K562 (cell line): ENCODE data around the gene GATA1. TPM values are rescaled to one million over a fixed set of nuclear protein-coding genes. Genes with fewer than 3 reads are reported as not detected.
A peak's percentile ranks its signal among the peaks of the same experiment; 100 is the strongest.

ENCODE experiments used
- ATAC-seq: fragments of 200-7000 bp; cut with Tn5 transposase; 3 replicates; pipeline ENCODE4 v1.9.1; 2020; ENCODE audit warnings: moderate library complexity
- BruUV-seq: library from RNA; stranded (reverse); fragments of 400-500 nt; replicated peaks from 2 replicates; lab custom pipeline; 2021; lab: Mats Ljungman, UMichigan
- CTCF ChIA-PET: fragments of 300-600 bp; formaldehyde crosslinking; extraction: SDS; loops from one replicate; lab custom pipeline; 2021; ENCODE audit warnings: low intra/inter-chr PET ratio; lab: Yijun Ruan, JAX
- POLR2A ChIA-PET: fragments of 300-600, 350-650 bp; sonication (Branson Sonifier 250); formaldehyde crosslinking; extraction: SDS; loops from one replicate; lab custom pipeline; 2021; ENCODE audit warnings: antibody characterized with exemption, inconsistent platforms; lab: Yijun Ruan, JAX
- DNase-seq, 4 experiments: peaks; one replicate each; pipeline versions ENCODE4 v3.0.0 to v3.0.0-alpha.2; 2011 to 2018; ENCODE audit warnings: low spot score in 3 of 4, mixed read lengths in 3 of 4; ENCODE audit errors: extremely low read depth in 1 of 4
- FAIRE-seq: peaks from 2 replicates; lab custom pipeline; 2011; peaks lifted over from hg19 to GRCh38; lab: Jason Lieb, UNC
- H2AFZ ChIP-seq: 2 replicates; pipeline ENCODE4 v1.6.0; 2011; ENCODE audit warnings: low read depth, low read length, control low read depth, inconsistent platforms
- H3K27ac ChIP-seq: fragments of 200-600 bp; 3 replicates; pipeline ENCODE4 v1.8.0; 2011; ENCODE audit warnings: low read depth, mild to moderate bottlenecking, control low read depth, inconsistent platforms, low read length, moderate library complexity, mixed read lengths; ENCODE audit errors: extremely low read depth
- H3K27me3 ChIP-seq, 2 experiments: fragments of 300-600 bp in 1 of 2; 2 replicates in 1 of 2; 3 replicates in 1 of 2; pipeline versions ENCODE4 v1.6.0 to v1.8.0; 2011; ENCODE audit warnings: inconsistent platforms in 2 of 2, low read length in 2 of 2, mild to moderate bottlenecking in 1 of 2, mixed read lengths in 1 of 2, moderate library complexity in 1 of 2; ENCODE audit not compliant: control insufficient read depth in 2 of 2, insufficient read depth in 2 of 2
- H3K36me3 ChIP-seq: fragments of 300-600 bp; 3 replicates; pipeline ENCODE4 v1.8.0; 2011; ENCODE audit warnings: mild to moderate bottlenecking, low read length, inconsistent platforms; ENCODE audit not compliant: control insufficient read depth, insufficient read depth
- H3K4me1 ChIP-seq, 2 experiments: fragments of 200-600 bp in 1 of 2; replicated peaks in 1 of 2; 2 replicates in 1 of 2; 3 replicates in 1 of 2; pipeline versions ENCODE4 v1.5.1 to v1.8.0; 2011; ENCODE audit warnings: inconsistent platforms in 2 of 2, low read length in 2 of 2, mild to moderate bottlenecking in 1 of 2, mixed read lengths in 1 of 2, moderate library complexity in 1 of 2; ENCODE audit not compliant: control insufficient read depth in 2 of 2, insufficient read depth in 2 of 2
- H3K4me2 ChIP-seq: 2 replicates; pipeline ENCODE4 v1.6.1; 2011; ENCODE audit warnings: low read length, control low read depth, inconsistent platforms, mixed read lengths; ENCODE audit not compliant: insufficient read depth
- H3K4me3 ChIP-seq: fragments of 200-600 bp; sonication (generic), shearing (Covaris generic); 2 replicates; pipeline ENCODE4 v1.5.1; 2016; ENCODE audit warnings: control low read depth, inconsistent platforms
- H3K79me2 ChIP-seq: fragments of 200-600 bp; 3 replicates; pipeline ENCODE4 v1.8.0; 2011; ENCODE audit warnings: low read length, inconsistent platforms; ENCODE audit not compliant: control insufficient read depth, insufficient read depth
- H3K9ac ChIP-seq, 2 experiments: 2 replicates each; pipeline versions ENCODE4 v1.6.0 to v1.6.1; 2011; ENCODE audit warnings: low read depth in 2 of 2, low read length in 2 of 2, control low read depth in 1 of 2, inconsistent platforms in 1 of 2, mild to moderate bottlenecking in 1 of 2, mixed read lengths in 1 of 2; ENCODE audit not compliant: insufficient read depth in 1 of 2
- H3K9me1 ChIP-seq: one replicate; pipeline ENCODE4 v1.6.0; 2011; ENCODE audit warnings: inconsistent platforms, mild to moderate bottlenecking, low read length, moderate library complexity; ENCODE audit not compliant: control insufficient read depth, insufficient read depth
- H3K9me3 ChIP-seq: replicated peaks from 2 replicates; pipeline ENCODE4 v1.5.1; 2011; ENCODE audit warnings: low read depth, low read length, inconsistent platforms; ENCODE audit not compliant: control insufficient read depth, insufficient read depth
- H4K20me1 ChIP-seq: replicated peaks from 2 replicates; pipeline ENCODE4 v1.6.1; 2011; ENCODE audit warnings: low read length, inconsistent platforms, mixed read lengths; ENCODE audit not compliant: control insufficient read depth, insufficient read depth
- BHLHE40 ChIP-seq: IDR thresholded peaks from 2 replicates; pipeline ENCODE4 v1.6.1; 2011; ENCODE audit warnings: low read length, improper control_type of control experiment
- CGGBP1 ChIP-seq: fragments of 250-450 bp; sonication (Bioruptor Pico); IDR thresholded peaks from 2 replicates; pipeline ENCODE4 v1.9.0; 2021; ENCODE audit warnings: mild to moderate bottlenecking
- ELF2 ChIP-seq: fragments of 250-450 bp; sonication (Bioruptor Pico); IDR thresholded peaks from 2 replicates; pipeline ENCODE4 v1.5.0; 2021; ENCODE audit warnings: mild to moderate bottlenecking
- GATAD2A ChIP-seq: fragments of 450-650 bp; IDR thresholded peaks from 2 replicates; pipeline ENCODE4 v1.6.1; 2017
- GTF2E2 ChIP-seq: fragments of 200-800 bp; sonication (Bioruptor generic); IDR thresholded peaks from 2 replicates; pipeline ENCODE4 v1.6.1; 2016; ENCODE audit warnings: missing genetic modification characterization, missing compliant biosample characterization
- HMG20B ChIP-seq: fragments of 250-450 bp; sonication (Bioruptor Pico); IDR thresholded peaks from 2 replicates; pipeline ENCODE4 v1.5.0; 2021; ENCODE audit warnings: mild to moderate bottlenecking
- KHSRP ChIP-seq: fragments of 450-650 bp; IDR thresholded peaks from 2 replicates; pipeline ENCODE4 v1.6.1; 2017
- KLF16 ChIP-seq: IDR thresholded peaks from 2 replicates; pipeline ENCODE4 v1.6.1; 2016; ENCODE audit warnings: antibody characterized with exemption
- NFYB ChIP-seq: IDR thresholded peaks from 2 replicates; pipeline ENCODE4 v1.6.1; 2011; ENCODE audit warnings: mild to moderate bottlenecking, moderate library complexity; ENCODE audit not compliant: insufficient read length; ENCODE audit errors: extremely low read depth
- NRF1 ChIP-seq, 2 experiments: fragments of 450-650 bp; IDR thresholded peaks in 1 of 2; conservative IDR thresholded peaks in 1 of 2; 2 replicates each; pipeline ENCODE4 v1.6.1; 2014; ENCODE audit warnings: mild to moderate bottlenecking in 2 of 2
- POLR2G ChIP-seq: fragments of 200-400 bp; formaldehyde crosslinking; IDR thresholded peaks from 2 replicates; pipeline ENCODE4 v1.6.1; 2017; ENCODE audit warnings: low read depth, mild to moderate bottlenecking, antibody characterized with exemption, low read length, moderate library complexity
- POU5F1 ChIP-seq: fragments of 150-350 bp; IDR thresholded peaks from 2 replicates; pipeline ENCODE4 v1.6.1; 2014; ENCODE audit warnings: borderline replicate concordance, low read length, low read depth, mild to moderate bottlenecking; ENCODE audit not compliant: partially characterized antibody
- RBFOX2 ChIP-seq: fragments of 200-400 bp; formaldehyde crosslinking; IDR thresholded peaks from 2 replicates; pipeline ENCODE4 v1.6.1; 2017; ENCODE audit warnings: low read depth, mild to moderate bottlenecking, low read length, moderate library complexity
- RBM25 ChIP-seq: fragments of 200-400 bp; formaldehyde crosslinking; IDR thresholded peaks from 2 replicates; pipeline ENCODE4 v1.6.1; 2018; ENCODE audit warnings: low read length, low read depth, moderate library complexity; ENCODE audit not compliant: severe bottlenecking
- SRSF1 ChIP-seq: fragments of 200-400 bp; formaldehyde crosslinking; IDR thresholded peaks from 2 replicates; pipeline ENCODE4 v1.6.1; 2017; ENCODE audit warnings: mild to moderate bottlenecking, low read depth, low read length, moderate library complexity
- ZBTB8A ChIP-seq: fragments of 450-650 bp; IDR thresholded peaks from 2 replicates; pipeline ENCODE4 v1.6.1; 2018; ENCODE audit warnings: mild to moderate bottlenecking, moderate library complexity; ENCODE audit not compliant: partially characterized antibody
- ZNF354B ChIP-seq: fragments of 250-450 bp; sonication (Bioruptor Pico); IDR thresholded peaks from 2 replicates; pipeline ENCODE4 v1.4.0; 2020
- ZNF707 ChIP-seq: fragments of 250-450 bp; sonication (Bioruptor Pico); conservative IDR thresholded peaks from 2 replicates; pipeline ENCODE4 v1.8.0; 2022; ENCODE audit warnings: inconsistent platforms, mild to moderate bottlenecking, moderate library complexity
- WGBS: fragments of 100-300 bp; shearing (Covaris generic); methylation state at CpG from one replicate; pipeline ENCODE4 v1.1.6; 2016; ENCODE audit warnings: low coverage, mixed read lengths; ENCODE audit not compliant: insufficient coverage; ENCODE audit errors: missing lambda C conversion rate; 5-methylcytosine and 5-hydroxymethylcytosine counted together
- in situ Hi-C: fragments of 300-500 bp; cut with MboI; formaldehyde crosslinking; loops from 4 replicates; pipeline ENCODE4 v1.15.0; 2018; ENCODE audit warnings: inconsistent platforms, mixed read lengths
- intact Hi-C: fragments of 100-400 bp; cut with micrococcal nuclease; formaldehyde crosslinking; loops from 2 replicates; pipeline ENCODE4 v1.14.2; 2022
- polyA plus RNA-seq, 8 experiments: library from polyadenylated mRNA; depleted of rRNA in 4 of 8; stranded (reverse) in 5 of 8; unstranded in 3 of 8; fragments of >200 nt; fragmentation: Nextera tagmentation in 2 of 8; fragmentation: Illumina TruSeq in 1 of 8; extraction: Ambion mirVana in 2 of 8; extraction: Trizol in 1 of 8; gene quantifications; 2 replicates each; pipeline versions ENCODE4 v1.2.1 to v1.2.3, GENCODE V29; 2011 to 2014; ENCODE audit warnings: inconsistent platforms in 1 of 8, missing spikeins in 1 of 8
- total RNA-seq, 7 experiments: library from RNA; depleted of rRNA in 6 of 7; stranded (reverse); fragments of >200 nt in 6 of 7; fragmentation: Illumina TruSeq in 2 of 7; extraction: Trizol in 2 of 7; gene quantifications; 2 replicates each; pipeline versions ENCODE4 v1.2.1 to v1.2.3, GENCODE V29; 2011 to 2021; ENCODE audit warnings: low replicate concordance in 1 of 7

GATA1 gene
- total and polyA plus RNA-seq, 9 of the 15 experiments (the other 6 are each of a cell fraction or from before 2014, with no cell fraction given): 11.9 to 291 (median 116) TPM

DNA sequence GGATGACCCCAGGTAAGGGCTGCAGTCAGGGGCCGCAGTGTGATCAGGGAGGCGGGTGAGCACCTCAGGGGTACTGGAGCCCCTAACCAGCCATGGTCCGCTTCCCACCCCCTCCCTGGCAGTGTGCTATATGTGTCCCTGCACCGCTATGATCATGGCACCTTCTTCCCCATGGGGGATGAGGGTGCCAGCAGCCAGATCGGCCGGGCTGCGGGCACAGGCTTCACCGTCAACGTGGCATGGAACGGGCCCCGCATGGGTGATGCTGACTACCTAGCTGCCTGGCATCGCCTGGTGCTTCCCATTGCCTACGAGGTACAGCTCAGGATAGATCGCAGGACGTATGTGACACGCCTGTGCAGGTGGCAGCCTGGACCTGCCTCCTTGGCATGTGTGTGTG lies 31.7 kb downstream of the GATA1 start:
- Histone ChIP-seq H2AFZ (no peak overlapping the region), H3K79me2 (no peaks in the 10 kb centered on the region), H3K9me1 (no peaks in the 10 kb centered on the region), H4K20me1 (no peaks in the 10 kb centered on the region), H3K36me3 (peaks cover 44% of the 10 kb centered on the region; the same call in 2 of the 3 replicates), H3K4me2 (no peak overlapping the region), H3K27me3 (no peaks in the 10 kb centered on the region), H3K9ac (no peak overlapping the region; a peak in 1 of 4 replicates), H3K4me1 (peaks cover 0 to 12% of the 10 kb centered on the region in 2 experiments; a peak in 3 of 5 replicates), H3K27ac (no peak overlapping the region), H3K4me3 (no peak overlapping the region), H3K9me3 (no peaks in the 10 kb centered on the region)
- FAIRE-seq (no peak), ATAC-seq (no peak), DNase-seq (no peak)
- POLR2A ChIA-PET: no interaction called here
- intact Hi-C loops: no loop called here
- in situ Hi-C loops: no loop called here
- 79% methylated on average over 12 of the region's 16 CpGs for WGBS
- CTCF ChIA-PET: no interaction called here
- no TSS peak for BruUV-seq
- TF ChIP-seq POLR2G (0 out of 2 replicates have a peak, but pooled peaks have one; percentile 17), NFYB (no peak), RBFOX2 (0 out of 2 replicates have a peak, but pooled peaks have one; percentile 29)

DNA sequence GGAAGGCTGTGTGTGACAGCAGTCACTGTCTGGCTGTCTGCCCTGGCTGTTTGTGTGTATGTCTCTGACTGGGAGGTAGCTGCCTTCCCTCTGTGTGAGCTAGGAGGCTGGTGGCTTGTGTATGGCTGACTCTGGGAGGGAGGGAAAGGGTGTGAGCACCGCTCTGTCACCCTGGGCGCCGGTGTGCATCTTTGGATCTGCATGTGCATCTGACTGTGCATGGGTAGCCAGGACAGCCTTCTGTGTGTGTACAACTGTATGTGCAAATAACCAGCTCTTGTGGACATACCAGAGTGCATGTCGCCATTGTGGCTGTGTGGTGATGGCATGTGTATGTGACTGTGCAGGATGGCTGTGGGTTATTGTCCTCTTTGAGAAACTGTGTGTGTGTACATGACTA lies 32.5 kb downstream of the GATA1 start:
- H3K4me3 ChIP-seq: no peak overlapping the region
- H3K9me1 ChIP-seq: no peaks in the 10 kb centered on the region
- no peak overlapping the region for H3K4me2 ChIP-seq
- DNase-seq: no peak
- ChIA-PET CTCF (no interaction called here), POLR2A (interaction anchor here (1.4 kb wide), 1 partner anchor 17 kb away, joined by 3 read pairs; the partner anchor contains the start of gene PCSK1N)
- no peaks in the 10 kb centered on the region for H4K20me1 ChIP-seq
- no TSS peak for BruUV-seq
- WGBS: 85% methylated on average over 3 of the region's 4 CpGs
- intact Hi-C loops (no loop called here), in situ Hi-C loops (no loop called here)
- H3K4me1 ChIP-seq: peaks cover 0 to 12% of the 10 kb centered on the region in 2 experiments; a peak in 3 of 5 replicates
- no peak for FAIRE-seq
- no peak overlapping the region for H3K9ac ChIP-seq
- no peak overlapping the region for H3K27ac ChIP-seq
- no peak overlapping the region for H2AFZ ChIP-seq
- H3K79me2 ChIP-seq: no peaks in the 10 kb centered on the region
- no peak for TF ChIP-seq NRF1 (conservative IDR thresholded peaks at IDR 0.05 in 1 of 2, IDR thresholded peaks at IDR 0.05 in 1 of 2)
- no peak for TF ChIP-seq RBM25
- no peak for TF ChIP-seq GTF2E2 (tag)
- TF ChIP-seq ELF2 (CRISPR knock-in tag): no peak
- no peak for TF ChIP-seq SRSF1
- TF ChIP-seq GATAD2A: no peak
- TF ChIP-seq KLF16: no peak
- no peak for TF ChIP-seq POU5F1
- no peak for TF ChIP-seq ZBTB8A
- TF ChIP-seq ZNF354B: no peak
- TF ChIP-seq KHSRP: no peak
- no peak for TF ChIP-seq HMG20B (CRISPR knock-in tag)
- no peak for TF ChIP-seq BHLHE40
- TF ChIP-seq CGGBP1: no peak
- no peak for TF ChIP-seq ZNF707 (CRISPR knock-in tag)
- peaks cover 52% of the 10 kb centered on the region; the same call in 2 of the 3 replicates for H3K36me3 ChIP-seq
- no peak for ATAC-seq
- no peaks in the 10 kb centered on the region for H3K9me3 ChIP-seq
- H3K27me3 ChIP-seq: no peaks in the 10 kb centered on the region
